CD4-positive, alpha-beta T cell treated with Interferon gamma for 1 hour (primary cell): ENCODE results near the gene SLC25A26.
"Not testable (repeated sequence)": the region's sequence is repeated elsewhere in the genome, so short reads cannot be mapped to it uniquely, and the experiment has no call there.

Experiments
- DNase-seq: peaks from one replicate; pipeline ENCODE4 v3.0.0-alpha.2; 2020

SLC25A26 gene

DNA sequence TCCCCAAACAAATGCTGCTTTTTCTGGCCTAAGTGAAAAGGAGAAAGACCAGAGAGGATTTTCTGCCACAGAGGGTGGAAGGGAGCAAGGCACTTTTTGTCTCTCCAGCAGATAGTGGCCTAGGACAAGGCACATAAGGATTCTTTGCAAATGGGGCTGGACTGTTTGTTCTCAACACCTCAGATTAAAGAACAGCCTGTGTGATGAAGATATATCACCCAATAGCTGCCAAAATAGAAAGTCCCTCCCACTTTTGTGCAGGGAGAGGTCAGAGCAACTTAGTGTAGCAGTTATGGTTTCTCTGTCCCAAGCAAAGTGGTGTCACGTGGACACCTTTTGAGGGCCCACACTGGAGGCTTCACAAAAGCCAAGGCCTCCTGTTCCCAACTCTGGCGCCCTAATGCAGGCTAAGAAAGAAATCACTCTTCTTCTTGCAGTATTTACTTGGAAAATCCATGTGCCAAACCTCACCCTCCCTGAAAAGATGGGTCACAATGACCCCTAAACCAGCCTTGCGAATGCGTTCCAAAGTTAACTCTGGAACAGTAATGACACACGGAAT is 195.1 kb downstream of the SLC25A26 start:
- no peak for DNase-seq

DNA sequence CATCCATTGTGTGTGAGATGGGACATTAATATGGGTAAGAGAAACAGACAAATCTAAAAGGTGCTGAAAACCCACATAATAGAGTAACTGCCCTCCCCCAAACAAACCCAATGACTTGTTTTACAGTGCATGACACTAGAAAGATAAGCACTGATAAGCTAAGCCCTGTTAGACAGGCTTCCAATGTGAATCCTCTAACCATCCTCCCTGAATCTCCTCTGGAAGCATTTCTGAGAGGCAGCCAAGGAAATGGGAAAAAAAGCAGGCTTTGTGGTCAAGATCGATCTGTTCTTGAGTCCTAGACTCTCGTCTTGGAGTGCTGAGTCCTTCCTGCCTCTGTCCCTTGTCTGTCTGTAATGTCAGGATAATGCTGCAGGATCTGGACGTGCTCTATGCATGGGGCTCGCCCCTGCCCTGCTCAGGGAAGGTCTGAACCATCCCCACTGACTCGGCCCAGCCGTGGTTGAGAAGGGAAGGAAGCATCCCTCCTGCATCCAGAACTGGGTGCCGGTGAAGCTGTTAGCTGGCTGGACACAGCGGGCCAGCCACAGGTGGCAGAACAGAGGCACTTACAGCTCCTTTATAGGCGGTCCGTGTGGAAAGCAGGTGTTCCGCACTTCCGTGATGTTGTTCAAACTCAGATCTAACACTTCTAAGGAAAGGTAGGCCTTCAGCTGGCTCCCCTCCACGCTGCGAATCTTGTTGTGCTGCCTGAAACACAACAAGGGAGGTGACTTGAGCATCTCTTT is 195.9 kb downstream of the SLC25A26 start:
- DNase-seq, result no peak

DNA sequence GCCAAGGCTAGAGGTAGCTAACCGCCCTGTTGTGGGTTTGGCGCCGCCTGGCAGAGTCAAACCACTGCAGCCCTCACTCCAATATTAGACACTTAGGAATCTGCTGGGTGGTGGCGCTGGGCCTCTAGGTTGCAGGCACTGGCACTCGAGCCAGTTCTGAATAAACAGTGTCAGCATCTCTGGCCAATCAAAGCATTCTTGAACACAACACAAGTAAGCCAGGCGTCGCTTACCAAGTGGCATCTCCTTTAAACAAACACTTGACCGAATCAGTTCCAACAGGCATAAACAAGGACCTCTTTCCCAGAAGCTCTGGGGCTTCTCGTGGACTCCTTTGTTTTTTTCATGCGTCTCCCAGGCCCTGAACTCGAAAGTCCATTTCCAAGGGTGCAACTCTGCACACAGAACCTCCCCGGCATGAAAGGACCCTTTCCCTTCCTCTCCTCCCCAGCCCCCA is 197.7 kb downstream of the SLC25A26 start:
- DNase-seq, result no peak

DNA sequence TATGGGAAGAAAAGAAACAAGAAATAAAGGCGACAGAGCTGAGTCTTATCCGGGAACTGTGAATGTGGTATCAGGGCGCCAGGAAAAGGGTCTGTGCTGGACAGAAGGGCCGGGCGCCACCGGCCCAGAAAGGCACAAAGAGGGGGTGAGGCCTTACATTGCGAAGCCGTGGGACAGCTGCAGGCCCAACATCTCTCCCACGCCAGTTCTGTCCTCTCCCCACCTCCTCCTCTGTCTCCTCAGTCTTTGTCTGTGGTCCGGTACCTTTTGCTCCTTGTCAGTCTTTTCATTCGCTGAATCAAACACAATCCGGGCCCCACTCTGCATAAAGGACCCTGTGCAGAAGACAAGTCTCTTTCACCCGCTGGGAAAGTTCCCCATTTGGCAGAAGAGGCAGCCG is 198.2 kb downstream of the SLC25A26 start:
- DNase-seq, result no peak

DNA sequence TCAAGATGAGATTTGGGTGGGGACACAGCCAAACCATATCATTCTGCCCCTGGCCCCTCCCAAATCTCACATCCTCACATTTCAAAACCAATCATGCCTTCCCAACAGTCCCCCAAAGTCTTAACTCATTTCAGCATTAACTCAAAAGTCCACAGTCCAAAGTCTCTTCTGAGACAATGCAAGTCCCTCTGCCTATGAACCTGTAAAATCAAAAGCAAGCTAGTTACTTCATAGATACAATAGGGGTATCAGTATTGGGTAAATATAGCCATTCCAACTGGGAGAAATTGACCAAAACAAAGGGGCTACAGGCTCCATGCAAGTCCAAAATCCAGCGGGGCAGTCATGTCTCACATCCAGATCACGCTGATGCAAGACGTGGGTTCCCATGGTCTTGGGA is 200.3 kb downstream of the SLC25A26 start:
- not testable (repeated sequence) for DNase-seq

DNA sequence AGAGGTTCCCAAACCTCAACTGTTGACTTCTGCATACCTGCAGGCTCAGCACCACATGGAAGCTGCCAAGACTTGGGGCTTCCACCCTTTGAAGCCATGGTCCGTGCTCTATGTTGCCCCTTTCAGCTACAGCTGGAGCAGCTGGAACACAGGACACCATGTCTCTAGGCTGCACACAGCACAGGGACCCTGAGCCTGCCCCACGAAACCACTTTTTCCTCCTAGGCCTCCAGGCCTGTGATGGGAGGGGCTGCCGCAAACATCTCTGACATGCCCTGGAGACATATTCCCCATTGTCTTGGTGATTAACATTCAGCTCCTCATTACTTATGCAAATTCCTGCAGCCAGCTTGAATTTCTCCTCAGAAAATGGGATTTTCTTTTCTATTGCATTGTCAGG is 201.1 kb downstream of the SLC25A26 start:
- not testable (repeated sequence) for DNase-seq

DNA sequence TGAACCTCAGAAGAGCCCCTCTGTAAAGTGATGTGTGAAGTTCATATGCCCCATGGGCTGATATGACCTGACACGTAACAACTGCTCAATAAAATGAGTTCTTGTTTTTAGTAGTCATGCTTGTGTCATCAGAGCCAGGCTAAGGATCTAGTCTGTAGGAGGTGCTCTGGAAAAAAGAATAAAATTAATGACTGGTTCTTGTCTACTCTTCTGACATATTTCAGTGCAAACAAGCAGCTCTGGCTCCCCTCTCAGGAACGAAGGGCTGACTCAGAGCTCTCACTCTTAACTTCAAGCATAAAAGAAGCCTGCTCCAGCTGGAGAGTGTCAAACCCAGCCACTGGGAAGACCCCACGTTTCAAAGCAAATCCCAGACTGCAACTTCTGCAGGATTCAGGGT is 203.0 kb downstream of the SLC25A26 start:
- no peak for DNase-seq

DNA sequence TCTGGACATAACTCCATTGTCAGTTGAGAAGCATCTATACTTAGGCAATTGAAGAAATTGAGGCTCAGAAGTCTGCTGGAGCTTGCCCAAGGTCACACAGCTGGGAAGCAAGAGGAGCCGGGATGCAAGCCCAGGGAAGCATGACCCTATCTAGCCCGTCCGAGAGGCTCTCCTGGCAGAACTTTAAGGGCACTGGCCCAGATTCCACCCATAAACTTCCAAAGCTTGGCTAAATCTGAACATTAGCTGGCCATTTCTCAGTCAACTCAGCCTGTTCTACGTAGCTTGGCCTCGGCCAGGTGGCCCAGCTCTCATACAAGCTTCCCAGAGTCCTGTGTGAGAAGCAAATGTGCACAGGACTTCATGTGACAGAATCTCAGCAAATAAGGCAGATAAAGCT is 204.2 kb downstream of the SLC25A26 start:
- no peak for DNase-seq

DNA sequence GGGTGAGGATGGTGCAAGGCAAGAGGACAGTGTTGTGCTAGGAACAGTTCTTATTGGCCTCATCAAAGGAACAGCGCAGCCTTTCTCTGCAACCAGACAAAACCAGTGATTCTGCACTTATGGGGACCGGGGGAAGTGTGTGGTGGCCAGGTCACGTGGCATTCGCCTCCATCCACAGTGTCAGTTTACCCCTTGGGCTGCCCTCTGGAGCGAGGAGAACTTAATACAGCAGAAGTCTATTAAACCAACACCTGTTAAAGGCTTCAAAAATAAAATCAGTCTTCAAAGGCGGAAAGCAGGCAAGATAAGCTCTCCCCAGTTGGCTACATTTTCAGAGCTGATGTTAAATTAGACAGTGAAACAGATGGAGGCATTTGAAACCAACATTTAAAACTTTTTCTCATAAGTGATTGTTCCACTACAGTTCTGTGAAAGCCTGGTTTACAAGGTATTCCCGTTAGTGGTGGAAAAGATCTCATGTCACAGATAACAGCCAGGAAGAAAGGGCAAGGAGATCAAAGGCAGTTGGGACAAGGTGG is 204.8 kb downstream of the SLC25A26 start:
- DNase-seq, result no peak

DNA sequence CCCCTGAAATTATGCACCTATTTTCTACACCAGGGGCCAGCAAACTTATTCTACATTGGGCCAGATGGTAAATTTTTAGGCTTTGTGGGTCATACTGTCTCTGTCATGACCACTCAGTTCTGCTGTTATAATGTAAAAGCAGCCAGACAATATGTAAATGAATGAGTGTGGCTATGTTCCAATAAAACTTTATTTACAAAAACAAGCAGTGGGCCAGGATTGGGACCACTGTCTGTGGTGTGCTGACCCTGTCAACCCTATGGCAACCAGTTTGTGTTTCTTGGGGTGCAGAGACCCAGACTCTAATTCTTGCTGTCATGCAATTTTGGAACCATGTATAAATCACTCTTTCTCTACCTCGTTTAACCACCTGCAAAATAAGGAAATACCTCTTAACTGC is 205.3 kb downstream of the SLC25A26 start:
- DNase-seq, result no peak

DNA sequence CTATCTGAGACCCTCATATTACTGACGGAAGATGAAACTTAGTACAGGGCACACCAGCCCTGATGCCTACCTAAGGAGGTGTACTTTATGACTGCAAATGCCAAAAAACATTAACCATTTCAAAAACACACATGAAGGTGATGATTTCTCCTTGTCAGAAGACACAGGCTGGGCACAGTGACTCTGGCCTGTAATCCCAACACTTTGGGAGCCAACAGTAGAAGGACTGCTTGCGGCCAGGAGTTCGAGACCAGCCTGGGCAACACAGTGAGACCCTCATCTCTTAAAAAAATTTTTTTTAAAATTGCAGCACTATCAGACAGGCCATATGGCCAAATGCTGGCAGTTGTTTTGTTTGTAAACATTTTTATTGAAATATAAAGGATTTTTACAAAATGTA is 206.6 kb downstream of the SLC25A26 start:
- no peak for DNase-seq

DNA sequence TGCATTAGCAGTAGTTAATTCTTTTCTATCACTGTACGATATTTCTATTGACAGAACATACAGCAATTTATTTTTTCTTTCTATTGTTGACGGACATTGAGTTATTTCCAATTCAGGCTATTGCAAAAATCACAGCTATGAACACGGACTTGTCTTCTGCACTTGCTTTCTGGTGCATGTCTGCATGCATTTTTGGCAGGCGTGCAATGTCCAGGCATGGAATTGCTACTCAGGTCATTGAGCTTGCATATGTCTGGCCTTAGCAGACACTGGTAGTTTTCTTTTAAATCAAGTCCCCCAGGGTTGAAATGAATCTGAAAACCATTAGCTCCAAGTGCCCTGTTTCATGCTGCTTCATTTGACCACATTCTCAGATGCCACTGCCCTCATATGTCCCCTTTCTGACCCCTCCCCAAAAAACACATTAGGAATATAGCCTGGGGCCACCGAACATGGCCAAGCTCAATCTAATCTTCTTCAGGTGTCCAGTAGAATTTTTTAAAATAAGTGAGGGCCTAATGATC is 207.2 kb downstream of the SLC25A26 start:
- no peak for DNase-seq
